Inflammatory macrophage (primary cell): ENCODE measurements around the gene SFRP2.

Experiments
- DNase-seq, 2 donors: peaks; one replicate each; pipeline ENCODE4 v3.0.0-alpha.2; 2020 to 2022

Gene SFRP2

DNA sequence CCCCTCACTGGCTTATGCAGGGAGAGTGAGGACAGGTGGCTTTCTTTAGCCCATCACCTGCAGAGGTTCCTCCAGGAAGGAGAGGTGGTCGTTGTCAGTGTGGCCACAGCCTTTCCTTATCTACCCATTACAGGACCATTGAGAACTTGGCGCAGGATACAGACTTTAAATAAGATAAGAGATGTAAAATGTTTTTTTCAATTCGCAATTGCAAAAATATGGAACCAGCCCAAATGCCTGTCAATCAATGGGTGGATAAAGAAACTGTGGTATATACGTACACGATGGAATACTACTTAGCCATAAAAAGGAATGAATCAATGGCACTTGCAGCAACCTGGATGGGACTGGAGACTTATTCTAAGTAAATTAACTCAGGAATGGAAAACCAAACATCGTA lies 22.1 kb downstream of the SFRP2 start:
- DNase-seq = no peak

DNA sequence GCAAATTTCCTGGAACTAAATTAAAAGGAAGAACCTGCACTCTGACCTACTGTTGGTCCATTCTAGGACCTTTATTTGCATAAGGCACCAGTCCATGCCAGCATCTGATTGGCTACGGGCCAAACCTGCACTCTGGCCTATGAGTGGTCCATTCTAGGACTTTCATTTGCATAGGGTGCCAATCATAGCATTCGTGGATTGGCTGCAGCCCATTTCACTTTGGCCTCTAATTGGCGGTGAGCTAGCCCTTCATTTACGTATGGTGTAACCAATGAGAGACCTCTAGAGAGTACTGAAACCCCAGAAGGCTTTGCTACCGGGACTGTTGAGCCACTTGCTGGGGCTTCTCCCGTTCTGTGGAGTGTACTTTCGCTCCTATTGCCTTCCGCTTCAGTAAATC lies 23.0 kb downstream of the SFRP2 start:
- no peak for DNase-seq

DNA sequence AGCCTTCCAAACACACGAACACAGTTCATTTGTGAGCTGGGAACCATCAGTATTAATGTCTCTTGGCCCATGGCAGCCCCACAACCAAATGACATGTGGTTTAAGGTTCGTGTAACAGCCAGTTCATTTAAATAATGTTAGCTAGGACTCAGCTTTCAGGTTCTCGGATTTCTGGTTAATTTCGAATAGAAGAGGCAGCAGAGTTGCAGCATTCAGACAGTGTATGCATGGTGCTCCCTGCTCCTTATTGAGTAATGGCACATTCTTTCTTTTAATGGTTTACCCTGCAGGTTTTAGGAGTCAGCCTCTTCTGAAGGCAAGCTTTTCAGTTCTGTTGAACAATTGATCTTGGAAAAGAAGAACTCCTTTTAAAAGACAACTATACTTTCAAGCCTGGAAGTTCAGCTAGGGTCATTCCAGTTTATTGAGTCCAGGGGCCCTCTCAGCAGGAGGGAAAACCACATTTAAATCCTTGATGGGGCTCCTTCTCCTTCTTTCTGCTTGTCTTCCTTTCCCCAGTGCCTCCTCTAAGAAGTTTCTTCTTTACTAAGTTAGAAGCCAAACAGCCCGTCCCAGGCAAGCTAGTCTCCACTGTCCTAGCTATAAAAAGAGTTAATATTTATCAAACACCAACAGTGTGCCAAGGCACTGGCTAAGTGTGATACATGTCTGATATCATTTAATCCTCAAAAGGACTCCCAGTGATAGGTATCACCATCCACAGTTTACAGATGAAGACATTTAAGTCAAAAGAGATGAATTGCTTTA lies 24.1 kb downstream of the SFRP2 start:
- DNase-seq = no peak

DNA sequence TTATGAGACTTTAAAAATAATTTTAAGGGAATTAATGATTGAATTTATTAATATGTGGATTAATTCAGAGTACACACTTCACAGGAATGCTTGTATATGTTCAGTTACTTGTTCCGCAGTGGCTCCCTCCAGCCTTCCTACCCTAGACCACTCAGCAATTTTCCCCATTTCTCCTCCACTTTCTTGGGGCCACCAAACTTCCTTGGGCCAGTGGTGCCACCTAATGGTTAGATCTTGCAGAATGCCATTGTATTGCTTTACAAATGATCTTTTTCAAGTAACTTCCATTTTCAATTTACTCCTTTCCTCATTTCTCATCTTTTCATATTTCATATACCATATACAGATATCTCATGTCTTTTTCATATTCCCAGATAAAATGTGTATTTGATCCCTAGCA lies 25.5 kb downstream of the SFRP2 start:
- peak; percentile 35 to 43 for DNase-seq

DNA sequence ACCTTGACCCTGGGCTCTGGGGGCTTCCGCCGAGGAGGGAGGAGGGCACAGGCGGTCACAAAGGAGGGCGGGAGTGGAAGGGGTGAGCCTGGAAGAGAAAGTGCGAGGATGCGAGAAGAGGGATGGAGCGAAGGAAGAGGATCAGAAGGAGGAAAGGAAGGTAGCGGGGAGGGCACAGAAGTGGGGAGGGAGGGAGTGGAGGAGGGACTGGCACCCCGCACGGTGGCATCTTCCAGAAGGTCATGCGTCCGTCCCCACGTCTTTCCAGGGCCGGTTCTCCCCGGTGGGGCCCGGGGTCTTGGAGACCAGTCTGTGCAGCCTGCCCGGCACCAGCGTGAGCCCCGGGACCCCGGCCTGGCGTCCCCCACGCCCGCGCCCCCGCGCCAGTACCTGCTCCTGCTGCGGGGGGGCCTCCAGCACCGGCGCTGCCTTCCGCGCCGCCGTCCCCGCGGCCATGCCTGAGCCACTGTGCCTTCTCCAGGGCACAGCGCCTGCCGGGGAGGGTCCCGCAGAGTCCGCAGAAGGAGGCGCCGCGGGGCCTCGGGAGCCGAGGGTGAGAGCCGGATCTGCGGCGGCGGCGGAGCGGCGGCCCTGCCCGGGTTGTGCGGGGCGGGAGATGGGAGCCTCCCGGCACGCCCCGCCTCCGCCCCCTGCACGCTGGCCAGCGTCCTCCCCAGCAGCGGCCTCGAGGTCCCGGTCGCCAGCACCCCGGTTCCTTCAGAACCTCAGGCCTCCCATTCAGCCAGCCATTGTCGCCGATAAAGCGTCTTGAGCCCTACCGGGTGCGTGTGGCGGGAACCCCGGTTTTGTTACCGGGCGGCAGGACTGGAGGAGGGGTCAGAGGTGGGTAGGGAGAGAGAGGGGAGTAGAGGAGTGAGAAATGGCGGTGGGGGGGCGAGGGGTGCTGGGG lies 29.2 kb downstream of the SFRP2 start, which contains the start of gene RNF175:
Gene RNF175, minus strand, starts transcription at position 618 of the 910 bp plus-strand sequence. Its CDS starts 162 bp downstream, at position 456.
- peak in 1 of 2 donors; percentile 8 for DNase-seq

DNA sequence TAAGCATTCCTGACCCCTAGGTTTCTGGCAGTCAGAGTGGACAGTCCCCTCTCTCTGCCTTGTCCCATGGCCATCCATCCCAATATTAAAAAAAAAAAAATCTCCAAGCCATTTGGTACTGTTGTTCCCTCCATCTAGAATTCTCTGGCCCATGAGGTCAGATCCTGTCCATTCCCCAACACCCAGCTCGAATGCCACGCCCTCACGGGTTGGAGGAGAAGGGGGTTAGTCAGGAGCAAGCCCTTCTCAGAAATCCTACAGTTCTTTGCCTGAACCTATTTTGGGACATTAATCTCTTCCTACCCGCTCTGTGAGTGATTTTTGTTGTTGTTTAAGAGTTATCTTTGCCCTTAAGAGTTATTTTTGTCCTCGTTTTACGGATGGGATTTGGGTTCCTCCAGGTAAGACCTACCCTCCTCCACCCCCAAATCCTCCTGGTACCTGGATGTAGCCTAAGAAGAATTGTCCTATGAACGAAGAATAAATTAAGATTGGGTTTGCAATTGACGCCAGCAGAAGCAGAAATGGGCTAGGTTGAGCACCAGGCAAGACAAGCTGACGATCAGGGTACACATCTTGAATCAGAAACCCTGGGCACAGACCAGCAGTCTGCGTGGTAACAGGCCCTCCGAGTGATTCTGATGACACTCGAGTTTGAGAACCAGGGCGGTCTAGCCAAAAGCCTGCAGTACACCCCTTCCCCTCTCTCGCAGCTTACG lies 30.0 kb downstream of the SFRP2 start:
- DNase-seq = no peak

DNA sequence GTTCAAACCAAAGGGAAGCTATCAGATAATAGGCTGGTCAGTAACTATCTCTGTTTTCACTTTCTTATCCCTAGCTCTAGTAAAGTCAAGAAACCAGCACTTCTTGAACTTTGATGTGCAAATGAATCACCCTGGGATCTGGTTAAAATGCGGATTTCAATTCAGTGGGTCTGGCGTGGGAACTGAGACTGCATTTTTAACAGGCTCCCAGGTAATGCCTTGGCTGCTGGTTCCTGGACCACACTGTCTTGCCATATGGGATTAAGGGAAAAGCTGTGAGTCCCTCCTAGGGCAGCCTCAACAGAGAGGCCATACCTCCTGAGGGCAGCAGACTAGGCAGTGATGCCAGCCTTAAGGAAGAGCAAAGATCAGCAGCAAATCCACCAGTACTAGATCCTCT lies 30.7 kb downstream of the SFRP2 start:
- no peak for DNase-seq

DNA sequence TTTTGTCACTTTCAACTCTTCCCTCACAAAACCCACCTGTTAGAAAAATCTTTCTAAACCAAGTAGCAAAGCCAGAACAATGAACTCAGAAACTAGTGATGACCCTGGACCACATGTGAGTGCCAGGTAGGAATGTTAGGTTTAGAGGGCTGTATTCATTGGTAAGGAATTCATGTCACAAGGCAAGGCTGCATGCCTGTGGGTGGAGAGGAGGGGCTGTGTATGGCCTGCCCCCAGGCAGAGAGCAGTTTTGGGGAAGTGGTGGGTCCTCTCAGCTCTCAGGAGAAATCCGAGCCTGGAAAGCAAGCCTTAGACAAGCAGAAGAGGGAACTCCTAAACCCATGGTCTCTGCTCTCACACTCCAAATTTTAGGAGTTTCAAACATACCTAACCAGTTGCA lies 31.5 kb downstream of the SFRP2 start:
- peak; percentile 71 to 88 for DNase-seq

DNA sequence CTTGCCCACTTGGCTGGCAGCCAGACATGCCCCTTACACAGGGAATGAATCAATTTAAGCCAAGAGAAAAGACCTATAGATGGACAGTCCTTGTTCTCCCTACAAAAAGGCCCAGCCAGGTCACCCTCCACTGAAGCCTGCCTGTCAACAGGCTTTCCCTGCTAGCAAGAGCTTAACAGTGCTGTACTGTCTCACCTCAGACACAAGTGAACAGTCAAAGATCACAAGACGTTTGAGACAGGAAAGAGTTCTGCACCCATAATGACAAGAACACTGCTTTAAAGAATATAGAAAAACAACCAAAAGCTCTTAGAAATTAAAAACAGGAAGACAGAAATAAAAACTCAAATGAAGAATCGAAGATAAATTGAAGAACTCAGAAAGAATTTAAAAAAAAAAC lies 33.7 kb downstream of the SFRP2 start:
- no peak for DNase-seq

DNA sequence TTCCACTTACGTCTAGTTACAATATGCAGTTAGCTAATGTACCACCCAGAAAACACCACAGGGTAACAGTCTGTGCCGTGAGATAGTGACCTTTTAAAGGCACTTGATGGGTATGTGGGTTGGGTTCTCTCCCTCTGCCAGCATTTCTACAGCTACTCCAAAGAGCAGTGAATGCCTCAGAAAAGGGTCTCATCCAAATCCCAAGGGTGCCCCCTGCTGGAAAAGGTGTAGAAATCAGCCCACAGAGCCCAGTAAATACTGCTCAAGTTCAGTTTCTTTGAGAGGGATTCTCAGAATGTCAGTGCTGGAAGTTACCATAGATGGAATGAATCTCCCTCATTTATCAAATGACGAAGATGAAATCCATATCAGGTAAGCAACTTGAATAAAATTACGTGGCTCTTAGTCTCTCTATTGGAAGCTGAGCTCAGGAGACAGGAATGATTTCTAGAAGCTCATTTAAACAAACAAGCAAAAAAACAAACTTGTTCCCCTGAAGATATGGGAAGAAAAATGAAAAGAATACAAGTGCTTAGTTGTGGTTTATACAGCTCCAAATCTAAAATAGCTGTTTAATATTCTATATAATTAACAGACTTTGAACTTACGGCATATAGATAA lies 38.6 kb downstream of the SFRP2 start:
- peak; percentile 84 to 86 for DNase-seq

DNA sequence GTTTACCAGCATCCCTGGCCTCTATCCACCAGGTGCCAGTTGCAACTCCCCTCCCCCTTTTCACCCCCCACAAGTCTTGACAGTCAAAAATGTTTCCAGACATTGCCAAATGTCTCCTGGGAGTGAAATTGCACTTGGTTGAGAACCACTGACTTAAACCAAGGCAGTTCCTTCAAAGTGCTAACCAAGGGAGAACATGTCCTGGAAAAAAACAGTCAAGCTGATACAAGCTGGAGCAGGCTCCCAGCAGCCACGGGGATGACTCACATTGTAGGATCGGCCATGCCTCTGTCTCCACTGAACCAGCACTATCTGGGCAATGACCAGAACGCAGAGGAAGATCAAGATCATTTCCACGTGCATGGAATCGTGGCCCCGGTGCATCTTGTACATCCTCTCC lies 40.5 kb downstream of the SFRP2 start:
- peak; percentile 27 to 47 for DNase-seq

DNA sequence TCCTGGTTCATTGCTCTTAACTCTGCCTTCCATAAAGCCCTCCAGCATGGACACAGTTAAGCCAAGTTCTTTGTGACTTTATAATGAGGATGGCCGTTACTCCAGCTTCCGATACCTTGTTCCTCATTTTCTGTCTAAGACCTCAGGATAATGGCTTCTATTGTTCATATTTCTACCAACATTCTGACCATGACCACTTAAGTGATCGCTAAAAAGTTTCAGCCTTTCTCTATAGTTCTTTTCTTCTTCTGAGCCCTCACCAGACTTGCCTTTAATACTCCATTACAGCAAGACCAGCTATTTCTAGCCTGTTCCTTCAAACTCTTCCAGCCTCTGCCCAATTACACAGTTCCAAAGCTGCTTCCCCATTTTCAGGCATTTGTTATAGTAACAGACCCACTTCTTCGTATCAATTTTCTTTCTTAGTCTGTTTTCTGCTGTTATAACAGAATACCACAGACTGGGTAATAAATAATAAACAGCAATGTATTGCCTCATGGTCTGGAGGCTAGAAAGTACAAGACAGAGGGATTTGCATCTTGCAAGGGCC lies 41.4 kb downstream of the SFRP2 start:
- DNase-seq = peak; percentile 39 to 50

DNA sequence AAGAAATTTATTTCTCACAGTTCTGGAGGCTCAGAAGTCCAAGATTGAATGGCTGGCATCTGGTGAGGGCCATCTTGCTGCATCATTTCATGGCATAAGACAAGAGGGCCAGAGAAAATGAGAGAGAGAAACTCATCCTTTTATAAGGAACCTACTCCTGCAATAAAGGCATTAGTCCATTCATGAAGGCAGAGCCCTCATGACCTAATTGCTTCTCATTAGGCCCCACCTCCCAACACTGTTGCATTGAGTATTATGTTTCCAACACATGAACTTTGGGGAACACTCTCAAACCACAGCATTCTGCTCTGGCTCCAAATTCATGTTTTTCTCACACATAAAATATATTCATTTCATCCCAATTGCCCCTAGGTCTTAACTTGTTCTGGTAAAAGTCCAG lies 43.2 kb downstream of the SFRP2 start:
- DNase-seq = peak; percentile 61 to 80

DNA sequence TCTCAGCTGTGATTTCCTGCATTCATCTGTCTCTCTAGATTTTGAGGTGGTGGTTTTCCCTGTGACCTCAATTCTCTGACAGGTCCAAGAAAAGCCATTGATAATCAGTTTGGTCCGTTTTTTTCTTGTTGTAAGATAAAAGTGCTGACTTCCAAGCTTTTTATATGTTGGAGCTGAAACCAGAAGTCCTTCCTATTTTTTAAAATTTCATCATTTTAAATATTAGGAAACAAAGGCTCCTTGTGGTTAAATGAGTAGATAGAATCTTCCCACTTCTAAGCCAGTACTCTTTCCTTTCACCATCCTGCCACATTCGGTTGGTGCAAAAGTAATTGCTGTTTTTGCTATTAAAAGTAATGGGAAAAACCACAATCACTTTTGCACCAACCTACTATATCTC lies 47.3 kb downstream of the SFRP2 start:
- DNase-seq = peak; percentile 42 to 91

DNA sequence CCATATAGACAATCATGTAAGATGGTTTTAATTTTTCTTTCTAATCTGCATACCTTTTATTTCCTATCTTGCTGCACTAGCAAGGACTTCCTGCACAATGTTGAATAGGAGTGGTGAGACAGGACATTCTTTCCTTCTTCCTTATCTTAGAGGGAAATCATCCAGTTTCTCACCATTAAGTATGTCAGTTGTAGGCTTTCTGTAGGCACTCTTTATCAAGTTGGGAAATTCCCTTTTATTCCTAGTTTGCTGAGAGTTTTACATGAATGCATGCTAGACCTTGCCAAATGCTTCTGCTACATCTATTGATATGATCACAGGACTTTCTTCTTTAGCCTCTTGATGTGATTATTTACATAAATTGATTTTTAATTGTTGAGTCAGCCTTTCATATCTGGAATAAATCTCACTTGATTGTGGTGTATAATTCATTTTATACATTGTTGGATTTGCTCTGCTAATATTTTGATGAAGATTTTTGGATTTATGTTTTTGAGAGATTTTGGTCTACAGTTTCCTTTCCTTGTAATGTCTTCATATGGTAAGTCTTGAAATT lies 52.9 kb downstream of the SFRP2 start:
- no peak for DNase-seq

DNA sequence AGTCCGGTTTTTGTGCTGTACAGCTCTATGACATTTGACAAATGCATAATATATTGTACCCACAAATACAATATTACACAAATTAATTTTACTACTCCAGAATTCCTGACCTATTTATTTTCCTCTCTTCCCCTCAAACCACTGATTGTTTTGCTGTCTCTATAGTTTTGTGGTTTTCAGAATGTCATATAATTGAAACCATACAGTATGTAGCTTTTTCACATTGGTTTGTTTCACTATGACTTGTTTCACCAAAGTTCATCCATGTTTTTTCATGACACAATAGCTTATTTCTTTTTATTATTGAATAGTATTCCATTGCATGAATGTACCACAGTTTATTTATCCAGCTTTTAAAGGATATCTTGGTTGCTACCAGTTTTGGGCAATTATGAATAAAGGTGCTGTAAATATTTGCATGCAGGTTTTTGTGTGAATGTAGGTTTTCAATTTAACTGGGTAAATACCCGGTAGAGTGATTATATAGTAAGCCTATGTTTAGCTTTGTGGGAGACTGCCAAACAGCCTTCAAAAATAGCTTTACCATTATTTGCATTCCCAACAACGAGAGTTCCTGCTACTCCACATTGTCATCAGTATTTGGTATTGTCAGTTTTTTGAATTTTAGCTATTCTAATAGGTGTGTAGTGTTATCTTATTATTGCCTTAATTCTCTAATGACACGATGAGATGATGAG lies 55.0 kb downstream of the SFRP2 start:
- no peak for DNase-seq

DNA sequence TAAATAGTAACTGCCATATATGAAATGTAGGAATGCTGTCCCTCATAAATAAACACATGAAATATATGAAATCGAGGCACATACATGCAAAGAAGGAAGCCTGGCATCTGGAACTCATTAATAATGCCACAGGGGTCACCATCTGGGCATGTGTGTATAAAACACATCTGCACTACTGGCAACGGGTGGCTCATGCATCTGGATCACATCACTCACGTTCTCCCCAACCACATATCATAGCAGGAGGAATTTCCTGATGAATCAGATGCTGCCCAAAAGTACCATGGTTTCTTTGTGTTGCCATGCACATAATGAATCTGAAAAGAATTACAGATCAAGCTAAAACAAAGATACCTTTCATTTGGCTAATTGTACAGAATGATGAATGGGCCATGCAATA lies 57.6 kb downstream of the SFRP2 start:
- no peak for DNase-seq
